ENCODE data around the gene CLBA1. TPM values are rescaled to one million over a fixed set of nuclear protein-coding genes. Genes with fewer than 3 reads are reported as not detected.

Gene CLBA1
- total RNA-seq, 1 donor from 2014 or later: 10.2 TPM

GRCh38 chr14:105015242-105015641 is 29.7 kb downstream of the CLBA1 start:
- Mint-ChIP-seq H3K27ac (peak overlapping the region; percentile 95), H3K27me3 (ENCODE audit: low read depth) (no peaks in the 10 kb centered on the region), H3K4me3 (no peak overlapping the region), H3K9me3 (no peaks in the 10 kb centered on the region), H3K36me3 (peaks cover 2% of the 10 kb centered on the region), H3K4me1 (peaks cover 72% of the 10 kb centered on the region)
- DNase-seq (ENCODE audit: low spot score in 2 of 2, unreplicated experiment in 2 of 2): no peak
- no peak for TF ChIP-seq CTCF (IDR thresholded peaks at IDR 0.05; ENCODE audit: unreplicated experiment)

- no peaks in the 10 kb centered on the region for H3K27me3 Mint-ChIP-seq (ENCODE audit: low read depth)
- no peaks in the 10 kb centered on the region for H3K9me3 Mint-ChIP-seq
- no peak overlapping the region for H3K4me3 Mint-ChIP-seq
- H3K36me3 Mint-ChIP-seq: no peaks in the 10 kb centered on the region
- DNase-seq (ENCODE audit: low spot score in 2 of 2, unreplicated experiment in 2 of 2): no peak
- peaks cover 72% of the 10 kb centered on the region for H3K4me1 Mint-ChIP-seq
- peak overlapping the region; percentile 95 for H3K27ac Mint-ChIP-seq
- TF ChIP-seq CTCF (IDR thresholded peaks at IDR 0.05; ENCODE audit: unreplicated experiment): no peak
Measured at GRCh38 chr14:105015905-105016304, 30.3 kb downstream of the CLBA1 start.

- Mint-ChIP-seq H3K4me1 (peaks cover 68% of the 10 kb centered on the region), H3K27ac (peak overlapping the region; percentile 95), H3K36me3 (no peaks in the 10 kb centered on the region), H3K9me3 (no peaks in the 10 kb centered on the region), H3K4me3 (peak overlapping the region; percentile 88), H3K27me3 (ENCODE audit: low read depth) (no peaks in the 10 kb centered on the region)
- TF ChIP-seq CTCF (IDR thresholded peaks at IDR 0.05; ENCODE audit: unreplicated experiment): no peak
- DNase-seq (ENCODE audit: low spot score in 2 of 2, unreplicated experiment in 2 of 2): no peak
Measured at GRCh38 chr14:105018414-105018813, 32.8 kb downstream of the CLBA1 start.

- H3K4me1 Mint-ChIP-seq: peaks cover 54% of the 10 kb centered on the region
Measured at GRCh38 chr14:105019861-105020814, 34.5 kb downstream of the CLBA1 start.

More at GRCh38 chr14:105019861-105020814, 34.5 kb downstream of the CLBA1 start:
- H3K27me3 Mint-ChIP-seq (ENCODE audit: low read depth): no peaks in the 10 kb centered on the region
- TF ChIP-seq CTCF (IDR thresholded peaks at IDR 0.05; ENCODE audit: unreplicated experiment): no peak
- DNase-seq (ENCODE audit: low spot score in 2 of 2, unreplicated experiment in 2 of 2): peak; percentile 47 to 72
- peak overlapping the region; percentile 88 for H3K4me3 Mint-ChIP-seq
- H3K9me3 Mint-ChIP-seq: no peaks in the 10 kb centered on the region
- H3K36me3 Mint-ChIP-seq: no peaks in the 10 kb centered on the region
- H3K27ac Mint-ChIP-seq: peak overlapping the region; percentile 95

Data from mesothelial cell of epicardium (in vitro differentiated cells).